K562 (cell line): ENCODE measurements around the gene DYNLT4. TPM values are rescaled to one million over a fixed set of nuclear protein-coding genes. Genes with fewer than 3 reads are reported as not detected.

ENCODE experiments used
- ARID1B ChIP-seq: fragments of 450-650 bp; IDR thresholded peaks from 2 replicates; pipeline ENCODE4 v1.6.1; 2016; ENCODE audit warnings: antibody characterized with exemption, mild to moderate bottlenecking, inconsistent platforms
- CBX2 ChIP-seq: fragments of 200-600 bp; sonication (generic); IDR thresholded peaks from one replicate; pipeline ENCODE4 v1.6.1; 2012; ENCODE audit warnings: mild to moderate bottlenecking, low read length, inconsistent platforms; ENCODE audit not compliant: insufficient read depth, poor library complexity, severe bottlenecking
- FUS ChIP-seq: fragments of 200-400 bp; formaldehyde crosslinking; optimal IDR thresholded peaks from 2 replicates; pipeline ENCODE3; 2017; ENCODE audit warnings: low read depth, low read length
- IRF2 ChIP-seq: sonication (generic); formaldehyde crosslinking; IDR thresholded peaks from 2 replicates; pipeline ENCODE4 v1.8.1; 2022; ENCODE audit warnings: mild to moderate bottlenecking, missing genetic modification reagents
- MCM3 ChIP-seq: fragments of 450-650 bp; IDR thresholded peaks from 2 replicates; pipeline ENCODE4 v1.6.1; 2016
- NBN ChIP-seq: fragments of 450-650 bp; IDR thresholded peaks from 2 replicates; pipeline ENCODE4 v1.6.1; 2016; ENCODE audit warnings: low read depth, mild to moderate bottlenecking
- NR2C1 ChIP-seq, 2 experiments: fragments of 450-650 bp; IDR thresholded peaks; 2 replicates each; pipeline ENCODE4 v1.6.1; 2017; ENCODE audit warnings: mild to moderate bottlenecking in 2 of 2, antibody characterized with exemption in 1 of 2, inconsistent platforms in 1 of 2, missing compliant biosample characterization in 1 of 2, missing genetic modification characterization in 1 of 2
- NR3C1 ChIP-seq: sonication (generic); formaldehyde crosslinking; IDR thresholded peaks from 2 replicates; pipeline ENCODE4 v1.8.1; 2022; ENCODE audit warnings: missing genetic modification reagents
- OTX1 ChIP-seq: fragments of 450-650 bp; formaldehyde crosslinking; IDR thresholded peaks from 2 replicates; pipeline ENCODE4 v1.4.0; 2022; ENCODE audit warnings: mild to moderate bottlenecking
- PRMT5 ChIP-seq: sonication (generic); formaldehyde crosslinking; IDR thresholded peaks from 2 replicates; pipeline ENCODE4 v1.5.0; 2020; ENCODE audit warnings: missing genetic modification reagents
- RBM17 ChIP-seq: fragments of 200-400 bp; formaldehyde crosslinking; IDR thresholded peaks from 2 replicates; pipeline ENCODE4 v1.6.1; 2017; ENCODE audit warnings: low read depth, mild to moderate bottlenecking, low read length, borderline replicate concordance
- SMARCA5 ChIP-seq: fragments of 450-650 bp; IDR thresholded peaks from 2 replicates; pipeline ENCODE4 v1.6.1; 2016
- STAT6 ChIP-seq: sonication (generic); formaldehyde crosslinking; IDR thresholded peaks from 2 replicates; pipeline ENCODE4 v1.8.1; 2023; ENCODE audit warnings: mild to moderate bottlenecking, missing genetic modification reagents
- TBP ChIP-seq: optimal IDR thresholded peaks from 2 replicates; pipeline ENCODE3; 2011; ENCODE audit warnings: low read depth, low read length, improper control_type of control experiment
- TRIM28 ChIP-seq: fragments of 450-650 bp; IDR thresholded peaks from 2 replicates; pipeline ENCODE4 v1.6.1; 2017
- TSHZ1 ChIP-seq: fragments of 250-450 bp; sonication (Bioruptor Pico); IDR thresholded peaks from 2 replicates; pipeline ENCODE4 v1.4.0; 2020; ENCODE audit warnings: mild to moderate bottlenecking, moderate library complexity
- ZNF282 ChIP-seq: sonication (generic); formaldehyde crosslinking; IDR thresholded peaks from 2 replicates; pipeline ENCODE4 v1.8.1; 2023; ENCODE audit warnings: missing genetic modification reagents
- ZNF561 ChIP-seq: fragments of 450-650 bp; formaldehyde crosslinking; conservative IDR thresholded peaks from 2 replicates; pipeline ENCODE4 v1.4.0; 2020; ENCODE audit warnings: mild to moderate bottlenecking, moderate library complexity
- ZNF717 ChIP-seq: fragments of 250-450 bp; sonication (Bioruptor Pico); IDR thresholded peaks from 2 replicates; pipeline ENCODE4 v1.5.0; 2021
- polyA plus RNA-seq, 8 experiments: library from polyadenylated mRNA; depleted of rRNA in 4 of 8; stranded (reverse) in 5 of 8; unstranded in 3 of 8; fragments of >200 nt; fragmentation: Nextera tagmentation in 2 of 8; fragmentation: Illumina TruSeq in 1 of 8; extraction: Ambion mirVana in 2 of 8; extraction: Trizol in 1 of 8; gene quantifications; 2 replicates each; pipeline versions ENCODE4 v1.2.1 to v1.2.3, GENCODE V29; 2011 to 2014; ENCODE audit warnings: inconsistent platforms in 1 of 8, missing spikeins in 1 of 8
- total RNA-seq, 7 experiments: library from RNA; depleted of rRNA in 6 of 7; stranded (reverse); fragments of >200 nt in 6 of 7; fragmentation: Illumina TruSeq in 2 of 7; extraction: Trizol in 2 of 7; gene quantifications; 2 replicates each; pipeline versions ENCODE4 v1.2.1 to v1.2.3, GENCODE V29; 2011 to 2021; ENCODE audit warnings: low replicate concordance in 1 of 7

The DYNLT4 gene
- total and polyA plus RNA-seq, 9 of the 15 experiments (the other 6 are each of a cell fraction or from before 2014, with no cell fraction given): 0.29 to 0.73 TPM; not detected in 7

GRCh38 chr1:44801491-44802305 lies 5.5 kb downstream of the DYNLT4 start (continued):
- TF ChIP-seq ZNF282 (CRISPR knock-in tag) (no peak), IRF2 (CRISPR knock-in tag) (no peak), SMARCA5 (no peak), NBN (no peak), MCM3 (no peak), NR2C1 (IDR thresholded peaks at IDR 0.05) (peak; percentile 17; the same call in 1 of the 2 replicates), NR2C1 (tag; IDR thresholded peaks at IDR 0.05) (no peak), NR3C1 (CRISPR knock-in tag) (no peak), OTX1 (CRISPR knock-in tag) (no peak; the same call in 1 of the 2 replicates), FUS (no peak), CBX2 (no peak), TBP (no peak), TSHZ1 (CRISPR knock-in tag) (no peak), TRIM28 (no peak), ZNF717 (CRISPR knock-in tag) (no peak), PRMT5 (CRISPR knock-in tag) (no peak), RBM17 (no peak), STAT6 (CRISPR knock-in tag) (no peak), ZNF561 (CRISPR knock-in tag) (no peak), ARID1B (peak; percentile 84)
